A673 (cell line): ENCODE data around the gene MAP9. TPM values are rescaled to one million over a fixed set of nuclear protein-coding genes. Genes with fewer than 3 reads are reported as not detected.

Source experiments
- BruUV-seq: library from RNA; stranded (reverse); fragments of 400-500 nt; replicated peaks from 2 replicates; lab custom pipeline; 2021; lab: Mats Ljungman, UMichigan
- CTCF ChIA-PET: fragments of 300-600 bp; sonication (Branson Sonifier 250); formaldehyde crosslinking; loops from one replicate; lab custom pipeline; 2022; ENCODE audit warnings: antibody characterized with exemption; lab: Charles Lee
- POLR2A ChIA-PET: fragments of 300-600 bp; sonication (Branson Sonifier 250); formaldehyde crosslinking; loops from one replicate; lab custom pipeline; 2022; ENCODE audit warnings: antibody characterized with exemption; ENCODE audit not compliant: low non-redundant PET; lab: Charles Lee
- DNase-seq: peaks from one replicate; pipeline ENCODE4 v3.0.0-alpha.2; 2015; ENCODE audit warnings: low spot score
- H3K27ac ChIP-seq: fragments of 200-600 bp; sonication (generic); 2 replicates; pipeline ENCODE4 v1.5.1; 2016; ENCODE audit warnings: mixed run types, low read depth, mild to moderate bottlenecking, mixed read lengths, antibody characterized with exemption, low read length; ENCODE audit not compliant: poor library complexity, severe bottlenecking
- H3K27me3 ChIP-seq: fragments of 200-600 bp; sonication (generic); replicated peaks from 2 replicates; pipeline ENCODE4 v1.6.1; 2017; ENCODE audit warnings: mixed run types, low read depth, mild to moderate bottlenecking, mixed read lengths, antibody characterized with exemption, low read length; ENCODE audit not compliant: insufficient read depth, poor library complexity
- H3K36me3 ChIP-seq: fragments of 200-600 bp; sonication (generic); 2 replicates; pipeline ENCODE4 v1.6.1; 2016; ENCODE audit warnings: mixed run types, mild to moderate bottlenecking, mixed read lengths, antibody characterized with exemption, low read length; ENCODE audit not compliant: insufficient read depth, poor library complexity, severe bottlenecking
- H3K4me1 ChIP-seq: fragments of 200-600 bp; sonication (generic); 2 replicates; pipeline ENCODE4 v1.6.1; 2017; ENCODE audit warnings: mixed run types, mild to moderate bottlenecking, mixed read lengths, antibody characterized with exemption, low read length; ENCODE audit not compliant: insufficient read depth, poor library complexity, severe bottlenecking
- H3K4me3 ChIP-seq: fragments of 200-600 bp; sonication (generic); 2 replicates; pipeline ENCODE4 v1.5.1; 2016; ENCODE audit warnings: low read depth, mixed run types, mild to moderate bottlenecking, mixed read lengths, low read length; ENCODE audit not compliant: poor library complexity, severe bottlenecking
- H3K9me3 ChIP-seq: fragments of 200-600 bp; sonication (generic); 2 replicates; pipeline ENCODE4 v1.6.1; 2016; ENCODE audit warnings: mixed run types, low read depth, mild to moderate bottlenecking, mixed read lengths, antibody characterized with exemption, low read length; ENCODE audit not compliant: poor library complexity, severe bottlenecking
- EZH2 ChIP-seq: fragments of 200-600 bp; sonication (generic); IDR thresholded peaks from 2 replicates; pipeline ENCODE4 v1.6.1; 2017; ENCODE audit warnings: borderline replicate concordance, low read depth, mild to moderate bottlenecking, mixed read lengths, antibody characterized with exemption, low read length; ENCODE audit not compliant: poor library complexity, severe bottlenecking
- intact Hi-C: fragments of 100-400 bp; cut with micrococcal nuclease; formaldehyde crosslinking; loops from one replicate; pipeline ENCODE4 v1.10.0; 2022; ENCODE audit not compliant: unreplicated experiment
- total RNA-seq: library from RNA; stranded (reverse); gene quantifications from 2 replicates; pipeline ENCODE4 v1.2.3, GENCODE V29; 2021

Gene MAP9
- total RNA-seq, 1 experiment from 2014 or later: 13.7 TPM

DNA sequence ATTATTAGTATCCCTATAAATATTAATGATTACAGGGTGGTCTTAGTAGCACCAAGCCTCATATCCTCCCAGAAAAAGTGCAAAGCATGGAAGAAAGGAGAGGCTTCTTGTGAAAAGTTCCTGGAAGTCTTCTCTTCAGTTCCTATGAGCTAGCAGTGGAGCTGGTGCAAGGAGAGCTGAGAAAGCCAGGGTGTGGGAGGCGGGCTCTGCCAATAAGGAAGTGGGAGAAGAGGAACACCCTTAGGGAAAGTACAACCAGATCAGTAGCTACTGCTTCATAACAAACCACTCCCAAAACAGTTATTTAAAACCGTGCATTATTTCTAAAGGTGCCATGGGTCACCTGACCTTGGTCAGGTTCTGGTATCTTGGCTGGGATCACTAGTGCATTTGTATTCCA lies 72.4 kb downstream of the MAP9 start:
- CTCF ChIA-PET: no interaction called here
- BruUV-seq: no TSS peak
- H3K27ac ChIP-seq: no peak overlapping the region

DNA sequence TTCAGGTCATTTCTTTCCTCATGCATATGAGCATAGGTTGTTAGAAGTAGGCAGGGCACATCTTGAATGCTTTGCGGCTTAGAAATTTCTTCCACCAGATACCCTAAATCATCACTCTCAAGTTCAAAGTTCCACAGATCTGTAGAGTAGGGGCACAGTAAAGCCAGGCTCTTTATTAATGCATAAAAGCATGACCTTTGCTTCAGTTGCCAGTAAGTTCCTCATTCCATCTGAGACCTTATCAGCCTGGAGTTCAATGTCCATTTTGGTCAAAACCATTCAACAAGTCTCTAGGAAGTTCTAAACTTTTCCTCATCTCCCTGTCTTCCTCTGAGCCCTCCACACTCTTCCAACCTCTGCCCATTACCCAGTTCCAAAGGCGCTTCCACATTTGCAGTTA lies 77.7 kb downstream of the MAP9 start:
- no peak for TF ChIP-seq EZH2
- intact Hi-C loops: no loop called here
- POLR2A ChIA-PET: no interaction called here

More for the DNA sequence above, 72.4 kb downstream of the MAP9 start:
- H3K27me3 ChIP-seq: no peaks in the 10 kb centered on the region
- no peaks in the 10 kb centered on the region for H3K9me3 ChIP-seq
- no peak for DNase-seq
- H3K36me3 ChIP-seq: no peaks in the 10 kb centered on the region
- no peaks in the 10 kb centered on the region for H3K4me1 ChIP-seq
- POLR2A ChIA-PET: no interaction called here
- H3K4me3 ChIP-seq: no peak overlapping the region
- intact Hi-C loops: no loop called here
- TF ChIP-seq EZH2: no peak

More for the DNA sequence above, 77.7 kb downstream of the MAP9 start:
- no peak for DNase-seq
- Histone ChIP-seq H3K4me3 (no peak overlapping the region), H3K4me1 (no peaks in the 10 kb centered on the region), H3K27me3 (no peaks in the 10 kb centered on the region), H3K36me3 (no peaks in the 10 kb centered on the region), H3K27ac (no peak overlapping the region), H3K9me3 (peaks cover 6% of the 10 kb centered on the region)
- BruUV-seq: no TSS peak
- CTCF ChIA-PET: no interaction called here

Other genes starting within 250 kb of the MAP9 start
- gene NPY2R, start 168.3 kb downstream of the MAP9 start, total RNA-seq: not detected in 2 replicates